Measurements from ENCODE around the gene CD8A.
"Not testable (repeated sequence)": the region's sequence is repeated elsewhere in the genome, so short reads cannot be mapped to it uniquely, and the experiment has no call there.

The CD8A gene

DNA sequence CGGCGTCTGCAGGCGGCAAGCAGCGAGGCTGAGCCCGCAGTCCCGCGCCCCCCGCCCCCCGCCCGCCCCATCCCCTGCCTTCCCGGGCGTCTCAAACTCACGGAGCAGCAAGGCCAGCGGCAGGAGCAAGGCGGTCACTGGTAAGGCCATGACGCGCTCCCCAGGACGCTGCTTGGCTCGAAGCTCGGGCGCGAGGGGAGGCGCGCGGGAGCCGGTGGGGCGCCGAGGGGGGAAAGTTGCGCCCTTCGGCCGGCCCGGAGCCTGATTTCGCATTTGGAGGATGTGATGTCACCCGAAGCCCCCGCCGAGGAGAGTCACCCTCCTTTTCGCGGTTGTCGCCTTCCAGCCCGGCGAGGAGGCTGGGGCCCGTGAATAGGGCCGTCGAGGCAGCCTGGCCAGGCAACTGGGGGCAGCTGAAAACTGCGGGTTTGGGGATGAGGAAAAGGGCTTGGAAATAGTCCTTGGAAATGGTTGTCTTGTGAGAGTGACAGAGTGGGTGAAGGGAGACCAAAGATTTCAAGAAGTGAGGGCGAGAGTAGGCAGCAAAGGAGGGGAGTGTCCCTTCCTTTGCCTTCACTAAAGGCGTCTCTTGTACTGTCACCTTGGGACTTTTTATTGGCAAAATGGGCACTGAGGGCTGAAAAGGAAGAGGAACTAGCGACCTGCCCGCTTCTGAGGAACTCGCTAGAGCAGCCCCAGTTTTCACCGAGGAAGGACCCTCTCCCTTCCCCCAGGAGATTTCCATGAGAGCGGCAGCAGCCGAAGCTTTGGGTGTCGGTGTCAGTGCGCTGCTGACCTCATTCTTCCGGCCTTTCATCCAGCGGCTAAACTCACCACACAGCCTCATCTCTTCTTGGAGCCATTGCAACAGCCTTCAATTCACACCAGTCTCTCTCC lies at the start of gene CD8A:
TSS of gene CD8A (minus strand) at position 238 of the 897 bp plus-strand sequence. CDS start at position 150, 88 bp downstream.
- DNase-seq: peak; percentile 62 to 75

DNA sequence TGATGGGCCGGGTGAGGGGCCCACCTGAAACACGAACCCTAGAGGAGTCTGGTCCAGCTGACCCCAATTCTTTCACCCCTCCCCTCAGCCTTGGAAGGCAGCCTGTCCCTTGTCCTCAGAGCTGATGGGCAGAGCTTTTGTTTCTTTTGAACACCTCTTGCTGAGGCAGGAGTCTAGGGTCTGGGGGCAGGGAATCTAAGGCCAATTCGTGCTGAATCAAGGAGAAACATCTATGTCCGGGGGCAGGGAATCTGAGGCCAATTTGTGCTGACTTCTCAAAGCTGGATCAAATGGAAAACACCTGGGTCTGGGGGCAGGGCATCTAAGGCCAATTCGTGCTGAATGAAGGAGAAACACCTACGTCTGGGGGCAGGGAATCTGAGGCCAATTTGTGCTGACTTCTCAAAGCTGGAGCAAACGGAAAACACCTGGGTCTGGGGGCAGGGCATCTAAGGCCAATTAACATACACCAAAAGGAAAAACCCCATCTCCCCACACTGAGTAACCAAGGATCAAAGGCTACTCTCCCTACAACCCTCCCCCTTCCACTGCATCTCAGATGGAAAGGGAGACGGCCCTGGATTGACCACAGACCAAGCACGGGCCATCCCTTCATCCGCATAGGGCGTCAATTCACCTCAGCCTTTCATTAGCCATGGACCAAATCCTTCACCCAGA lies 49.3 kb upstream of the CD8A start:
- not testable (repeated sequence) for DNase-seq

DNA sequence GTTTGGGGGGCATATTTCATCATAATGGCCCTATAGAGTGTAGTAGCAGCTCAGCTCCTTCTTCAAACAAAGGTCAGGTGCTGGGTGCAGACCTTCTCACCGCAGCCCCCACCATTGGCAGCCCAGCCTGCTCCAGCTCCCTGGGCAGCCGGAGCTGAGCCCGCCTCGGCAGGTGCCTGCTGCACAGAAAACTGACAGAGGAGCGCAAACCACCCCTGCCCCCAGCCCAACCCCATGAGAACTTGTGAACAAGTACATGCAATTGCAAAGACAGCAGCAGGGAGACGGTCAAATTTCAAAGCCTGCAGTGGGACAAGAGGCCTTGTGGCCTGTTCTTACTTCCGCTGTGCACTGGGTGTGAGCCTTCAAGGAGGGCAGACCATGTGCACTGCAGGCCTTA lies 48.7 kb upstream of the CD8A start:
- DNase-seq: not testable (repeated sequence)

DNA sequence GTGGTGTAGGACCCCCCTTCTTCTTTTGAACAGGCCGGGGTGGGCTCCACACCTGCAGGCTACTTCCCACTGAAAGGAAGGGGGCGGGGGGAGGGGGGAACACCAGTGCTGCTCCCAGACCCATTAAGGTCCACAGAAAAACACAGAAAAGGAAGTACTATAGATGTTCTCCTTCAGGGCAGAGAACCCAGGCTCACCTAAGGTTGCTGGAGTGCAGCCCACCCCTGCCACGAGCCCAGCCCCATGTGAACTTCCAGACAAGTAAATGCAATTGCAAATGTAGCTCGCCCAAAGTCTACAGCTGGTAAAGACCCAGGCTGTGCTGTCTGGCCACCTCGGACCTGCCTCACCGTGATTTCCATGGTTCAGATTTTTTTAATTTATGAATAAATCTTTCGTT lies 47.0 kb upstream of the CD8A start:
- not testable (repeated sequence) for DNase-seq

DNA sequence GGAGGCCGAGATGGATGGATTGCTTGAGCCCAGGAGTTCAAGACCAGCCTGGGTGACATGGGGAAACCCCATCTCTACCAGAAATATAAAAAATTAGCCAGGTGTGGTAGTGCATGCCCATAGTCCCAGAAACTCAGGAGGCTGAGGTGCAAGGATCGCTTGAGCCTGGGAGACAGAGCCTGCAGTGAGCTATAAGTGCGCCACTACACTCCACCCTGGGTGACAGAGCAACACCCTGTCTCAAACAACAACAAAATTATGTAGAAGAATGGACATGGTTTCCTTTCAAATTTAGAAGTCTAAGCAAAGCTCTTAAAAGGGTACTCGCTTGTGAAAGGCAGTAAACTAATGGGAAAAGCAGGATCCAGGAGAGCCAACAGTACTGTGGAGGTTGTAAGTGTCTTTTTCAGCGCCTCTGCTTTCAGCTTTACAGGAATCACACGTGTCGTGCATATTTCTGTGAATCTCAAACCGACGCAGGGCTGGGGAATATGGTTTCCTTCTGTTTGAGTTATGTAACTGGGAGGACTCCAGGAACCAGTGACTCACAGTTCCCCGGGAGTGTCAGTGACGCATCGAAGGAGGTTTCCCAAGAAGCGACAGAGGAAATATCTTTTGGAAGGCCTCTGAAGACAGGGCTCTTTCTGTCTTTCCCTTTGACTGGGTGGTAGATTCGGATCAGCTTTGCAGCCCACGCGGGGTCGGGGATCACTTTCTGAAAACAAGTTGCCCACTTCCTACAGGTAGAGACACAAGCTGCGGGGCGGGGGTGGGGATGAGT lies 46.4 kb upstream of the CD8A start:
- peak; percentile 67 to 86 for DNase-seq

DNA sequence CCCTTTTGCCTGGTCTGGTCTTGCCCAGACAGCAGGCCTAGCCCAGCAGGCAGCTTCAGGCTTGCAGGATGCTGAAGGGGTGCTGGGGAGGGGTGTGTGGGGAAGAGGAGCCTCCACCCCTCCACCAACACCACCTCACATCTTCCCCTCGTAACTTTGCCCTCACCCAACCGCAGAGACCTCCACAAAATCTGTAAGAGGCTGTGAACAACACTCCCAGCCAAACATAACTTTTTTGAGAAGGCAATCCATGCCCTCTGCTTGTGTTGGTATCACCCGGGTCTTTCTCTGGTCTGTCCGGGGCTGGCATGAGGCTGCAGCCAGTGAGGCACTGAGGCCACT lies 44.8 kb upstream of the CD8A start:
- DNase-seq: not testable (repeated sequence)

DNA sequence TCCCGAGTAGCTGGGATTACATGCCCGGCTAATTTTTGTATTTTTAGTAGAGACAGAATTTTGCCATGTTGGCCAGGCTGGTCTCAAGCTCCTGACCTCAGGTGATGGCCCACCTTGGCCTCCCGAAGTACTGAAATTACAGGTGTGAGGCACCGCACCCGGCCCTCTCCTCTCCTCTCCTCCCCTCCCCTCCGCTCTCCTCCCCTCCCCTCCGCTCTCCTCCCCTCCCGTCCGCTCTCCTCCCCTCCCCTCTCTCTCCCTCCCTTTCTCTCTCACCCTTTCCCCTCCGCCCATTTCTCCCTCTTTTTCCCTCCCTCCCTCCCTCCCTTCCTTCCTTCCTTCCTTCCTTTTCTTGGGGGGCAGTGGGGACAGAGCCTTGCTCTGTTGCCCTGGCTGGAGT lies 42.6 kb upstream of the CD8A start:
- DNase-seq: no peak

DNA sequence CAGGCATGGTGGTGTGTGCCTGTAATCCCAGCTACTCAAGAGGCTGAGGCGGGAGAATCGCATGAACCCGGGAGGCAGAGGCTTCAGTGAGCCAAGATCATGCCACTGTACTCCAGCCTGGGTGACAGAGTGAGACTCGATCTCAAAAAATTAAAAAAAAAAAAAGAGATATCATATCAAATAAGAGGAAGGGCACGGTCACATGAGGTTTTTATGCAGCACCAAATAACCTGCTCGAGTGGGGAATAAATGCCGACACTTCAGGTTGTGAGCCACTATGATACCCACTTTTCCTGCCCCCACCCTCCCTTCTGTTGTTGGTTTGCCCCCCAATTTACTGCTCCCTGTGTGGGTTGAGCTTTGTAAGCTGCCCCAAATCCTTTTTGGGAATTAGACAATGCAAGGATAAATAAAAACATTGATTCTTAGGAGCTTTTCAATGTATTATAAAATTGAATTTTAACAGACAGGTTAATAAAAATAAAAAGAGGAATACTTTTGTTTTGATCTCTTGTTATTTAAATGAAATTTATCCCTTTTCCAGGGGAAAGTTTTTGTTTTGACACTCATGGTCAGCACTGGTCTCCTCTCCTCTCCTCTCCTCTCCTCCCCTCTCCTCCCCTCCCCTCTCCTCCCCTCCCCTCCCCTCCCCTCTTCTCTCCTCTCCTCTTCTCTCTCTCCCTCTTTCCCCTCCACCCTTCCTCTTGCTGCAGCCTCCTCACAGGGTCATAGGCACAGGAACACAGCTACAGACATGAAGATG lies 41.8 kb upstream of the CD8A start:
- no peak for DNase-seq

DNA sequence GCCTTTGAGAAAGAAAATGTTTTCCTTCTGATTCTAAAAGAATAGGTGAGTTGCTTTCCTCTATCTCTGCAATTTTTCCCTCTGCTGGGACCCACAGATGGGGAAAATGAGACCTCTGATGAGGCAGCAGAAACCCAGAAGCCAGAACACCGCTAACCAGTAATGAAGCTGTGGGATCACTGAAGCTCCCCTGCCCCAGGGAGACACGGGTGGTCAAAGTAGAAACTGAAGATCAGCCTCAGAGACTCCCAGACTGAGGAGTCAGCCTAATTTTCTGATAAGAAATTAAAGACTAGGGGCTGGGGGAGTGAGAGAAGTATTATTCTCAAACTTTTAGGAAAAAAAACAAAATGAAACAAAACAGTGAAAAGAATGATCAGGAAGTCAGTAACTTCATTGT lies 40.8 kb upstream of the CD8A start:
- DNase-seq: no peak

DNA sequence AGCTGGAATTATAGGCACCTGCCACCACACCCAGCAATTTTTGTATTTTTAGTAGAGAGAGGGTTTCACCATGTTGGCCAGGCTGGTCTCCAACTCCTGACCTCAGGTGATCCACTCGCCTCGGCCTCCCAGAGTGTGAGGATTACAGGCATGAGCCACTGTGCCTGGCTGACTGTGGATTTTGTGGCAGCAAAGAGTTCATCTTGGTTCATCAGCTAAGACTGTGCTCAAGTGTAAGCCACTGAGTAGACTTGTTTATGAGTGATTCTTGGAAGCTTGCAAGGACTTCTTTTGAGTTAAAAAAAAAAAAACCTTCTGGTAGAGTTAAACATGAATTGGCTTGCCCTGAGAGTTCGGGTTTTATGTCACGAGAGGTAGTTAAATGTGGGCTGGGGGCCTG lies 36.2 kb upstream of the CD8A start:
- no peak for DNase-seq

DNA sequence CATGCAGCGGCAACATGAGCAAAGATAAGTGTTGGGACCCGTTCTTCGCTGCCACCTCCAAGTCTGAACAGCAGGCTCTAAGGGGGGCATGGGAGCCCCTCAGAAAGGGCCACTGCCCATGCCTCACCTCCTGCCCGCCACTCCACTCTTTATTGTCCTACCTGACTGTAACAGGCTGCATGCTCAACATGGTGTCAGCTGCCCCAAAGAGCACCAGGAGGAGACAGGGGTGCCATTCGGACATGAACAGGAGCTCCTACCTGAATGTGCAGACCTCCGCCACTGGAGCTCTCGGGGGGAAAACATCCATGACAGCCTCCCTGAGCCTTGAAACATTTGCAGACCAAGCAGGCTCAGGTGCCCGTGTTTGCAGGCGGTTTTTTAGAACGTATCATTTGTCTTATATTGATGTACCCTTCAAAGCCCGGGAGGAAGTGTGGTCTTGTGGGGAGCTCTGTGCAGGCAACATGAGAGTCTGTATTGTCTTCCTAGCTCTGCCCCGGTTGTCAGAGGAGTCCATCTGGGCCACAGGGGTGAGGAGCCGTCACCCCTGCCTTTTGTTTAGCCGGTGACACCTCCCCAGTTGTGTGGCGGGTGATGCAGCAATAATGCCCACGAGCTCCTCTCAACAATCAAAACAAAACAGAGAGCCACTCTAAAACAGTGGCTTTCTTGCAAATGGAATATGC lies 35.1 kb upstream of the CD8A start:
- DNase-seq: peak; percentile 72 to 83

DNA sequence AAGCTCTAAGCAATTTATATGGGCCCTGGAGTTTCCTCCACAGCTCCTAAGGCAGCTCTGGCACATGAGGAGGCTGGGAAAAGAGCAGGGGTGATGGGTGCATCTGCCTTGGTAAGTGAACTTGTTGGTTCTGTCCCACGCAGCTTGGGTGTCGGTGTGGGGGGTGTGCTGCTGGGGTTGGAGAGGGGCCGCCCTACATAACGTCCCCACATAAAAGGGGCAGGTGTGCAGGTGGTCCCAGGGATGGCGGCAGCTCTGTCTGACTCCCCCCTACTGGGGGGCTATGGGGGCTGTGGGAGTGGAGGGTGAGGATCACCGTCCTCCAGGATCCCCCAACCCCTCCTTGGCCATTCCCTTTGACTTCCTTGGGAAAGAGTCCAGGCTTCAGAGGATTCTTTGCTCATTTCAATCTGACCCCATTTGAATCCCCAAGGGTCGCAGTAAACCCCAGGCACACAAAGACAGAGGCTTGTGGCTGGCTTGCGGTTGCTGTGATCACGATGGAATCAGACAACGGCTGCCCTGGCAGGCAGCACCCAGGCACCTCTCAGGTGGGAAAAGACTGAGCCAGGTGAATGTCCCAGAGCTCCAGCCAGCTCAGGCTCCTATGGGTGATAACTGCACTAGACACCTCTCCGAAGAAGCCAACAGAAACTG lies 34.5 kb upstream of the CD8A start:
- no peak for DNase-seq

DNA sequence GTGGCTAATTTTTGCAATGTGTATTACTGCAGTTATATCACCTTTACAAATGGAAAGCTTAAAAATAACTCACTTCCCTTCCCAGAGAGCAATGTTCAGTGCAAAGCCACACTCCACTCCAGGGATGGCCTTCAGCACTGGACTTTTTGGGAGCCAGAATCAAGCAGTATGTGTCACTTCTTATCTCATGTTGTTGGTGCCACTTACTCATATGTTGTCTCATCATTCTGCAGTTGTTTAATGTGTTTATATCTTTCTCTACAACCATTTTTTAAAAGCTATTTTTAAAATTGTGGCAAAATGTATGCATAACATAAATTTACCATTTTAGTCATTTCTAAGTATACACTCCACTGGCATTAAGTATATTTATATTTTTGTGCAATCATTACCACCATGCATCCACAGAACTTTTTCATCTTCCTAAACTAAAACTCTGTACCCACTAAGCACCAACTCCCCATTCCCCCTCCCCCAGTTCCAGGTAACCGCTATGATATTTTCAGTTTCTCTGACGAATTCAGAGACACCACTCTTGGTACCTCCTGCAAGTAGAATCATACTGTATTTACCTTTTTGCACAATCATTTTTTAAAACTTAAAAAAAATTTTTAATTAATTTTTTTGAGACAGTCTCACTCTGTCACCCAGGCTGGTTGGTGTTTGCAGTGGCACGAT lies 32.1 kb upstream of the CD8A start:
- DNase-seq: no peak

DNA sequence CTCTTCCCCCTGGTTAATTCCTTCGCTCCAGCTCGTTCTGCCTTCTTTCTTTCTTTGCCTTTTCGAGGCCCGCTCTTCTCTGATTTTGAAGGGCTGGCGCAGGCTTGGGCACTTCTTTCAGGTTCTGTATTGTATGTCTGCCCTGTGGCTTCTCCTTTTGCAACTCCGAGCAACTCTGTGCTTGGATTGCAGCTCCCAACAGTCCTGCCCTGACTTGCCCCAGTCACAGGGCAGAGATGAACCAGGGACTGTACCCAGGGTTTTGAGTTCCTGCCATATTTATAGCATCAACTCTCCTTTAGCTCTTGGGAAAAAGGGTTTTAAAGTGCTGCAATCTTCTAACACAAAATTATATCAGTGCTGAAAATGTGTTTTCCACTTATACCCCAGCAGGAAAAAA lies 31.1 kb upstream of the CD8A start:
- no peak for DNase-seq

DNA sequence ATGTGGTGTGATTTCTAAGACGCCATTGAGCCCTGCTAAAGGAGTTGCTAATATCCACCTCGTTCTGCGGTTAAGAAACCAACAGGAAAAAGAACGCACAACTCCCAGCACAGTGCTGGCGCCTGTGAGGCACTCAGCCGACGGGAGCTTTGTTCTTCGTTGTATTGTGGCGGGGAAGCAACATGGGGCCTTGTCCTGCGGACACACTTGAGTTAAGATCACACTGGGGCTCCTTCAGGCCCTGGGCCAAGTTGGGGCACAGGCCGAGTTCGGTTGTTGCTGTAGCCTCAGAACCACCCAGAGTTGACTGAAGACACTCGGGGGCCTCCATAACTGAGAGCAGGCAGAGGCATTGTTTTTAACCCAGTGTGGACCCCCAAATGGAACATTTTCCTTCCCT lies 30.6 kb upstream of the CD8A start:
- DNase-seq: no peak

DNA sequence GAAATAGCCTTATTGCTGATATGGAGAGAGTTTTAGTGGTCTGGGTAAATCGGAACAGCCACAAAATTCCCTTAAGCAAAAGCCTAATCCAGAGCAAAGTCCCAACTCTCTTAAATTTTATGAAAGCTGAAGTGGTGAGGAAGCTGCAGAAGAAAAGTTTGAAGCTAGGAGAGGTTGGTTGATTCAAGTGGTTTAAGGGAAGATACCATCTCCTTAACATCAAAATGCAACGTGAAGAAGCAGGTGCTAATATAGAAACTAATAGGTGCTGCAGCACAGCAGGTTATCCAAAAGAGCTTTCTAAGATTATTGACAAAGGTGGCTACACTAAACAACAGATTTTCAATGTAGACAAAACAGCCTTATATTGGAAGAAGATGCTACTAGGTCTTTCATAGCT lies 28.2 kb upstream of the CD8A start:
- DNase-seq: no peak

DNA sequence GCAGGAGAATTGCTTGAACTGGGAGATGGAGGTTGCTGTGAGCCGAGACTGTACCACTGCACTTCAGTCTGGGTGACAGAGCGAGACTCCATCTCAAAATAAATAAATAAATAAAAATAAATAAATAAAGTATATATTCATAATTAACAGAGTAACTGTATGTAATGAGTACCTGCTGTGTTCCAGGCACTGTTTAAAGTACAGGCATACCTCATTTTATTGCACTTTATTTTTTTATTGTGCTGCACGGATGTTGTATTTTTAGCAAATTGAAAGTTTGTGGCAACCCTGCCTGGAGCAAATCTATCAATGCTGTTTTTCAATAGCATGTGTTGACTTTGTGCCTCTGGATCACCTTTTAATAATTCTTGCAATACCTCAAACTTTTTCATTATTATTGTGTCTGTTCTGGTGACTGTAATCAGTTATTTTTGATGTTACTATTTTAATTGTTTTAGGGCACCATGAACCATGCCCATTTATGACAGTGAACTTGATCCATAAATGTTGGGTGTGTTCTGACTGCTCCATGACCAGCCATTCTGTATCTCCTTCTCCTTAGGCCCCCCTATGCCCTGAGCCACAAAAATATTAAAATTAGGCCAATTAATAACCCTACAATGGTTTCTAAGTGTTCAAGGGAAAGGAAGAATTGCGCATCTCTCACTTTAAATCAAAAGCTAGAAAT lies 27.5 kb upstream of the CD8A start:
- no peak for DNase-seq

DNA sequence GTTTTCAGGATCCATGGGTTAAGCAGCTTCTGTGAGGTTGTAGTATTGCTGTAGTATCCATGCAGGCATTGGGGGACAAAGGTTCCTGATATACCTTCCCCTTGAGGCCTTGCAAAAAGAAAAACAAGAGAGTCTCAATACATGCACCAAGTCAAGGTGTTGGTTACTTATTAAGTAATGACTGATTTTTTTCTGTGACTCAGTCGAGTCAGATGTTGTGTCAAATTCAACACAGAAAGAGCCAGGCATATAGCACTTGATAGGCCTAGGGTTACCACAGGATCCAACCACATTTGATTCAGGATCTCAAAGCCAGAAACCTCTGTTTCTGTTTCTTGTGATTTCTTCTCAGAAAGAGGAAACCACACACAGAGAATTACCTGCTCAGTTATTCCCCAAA lies 24.9 kb upstream of the CD8A start:
- DNase-seq: no peak

DNA sequence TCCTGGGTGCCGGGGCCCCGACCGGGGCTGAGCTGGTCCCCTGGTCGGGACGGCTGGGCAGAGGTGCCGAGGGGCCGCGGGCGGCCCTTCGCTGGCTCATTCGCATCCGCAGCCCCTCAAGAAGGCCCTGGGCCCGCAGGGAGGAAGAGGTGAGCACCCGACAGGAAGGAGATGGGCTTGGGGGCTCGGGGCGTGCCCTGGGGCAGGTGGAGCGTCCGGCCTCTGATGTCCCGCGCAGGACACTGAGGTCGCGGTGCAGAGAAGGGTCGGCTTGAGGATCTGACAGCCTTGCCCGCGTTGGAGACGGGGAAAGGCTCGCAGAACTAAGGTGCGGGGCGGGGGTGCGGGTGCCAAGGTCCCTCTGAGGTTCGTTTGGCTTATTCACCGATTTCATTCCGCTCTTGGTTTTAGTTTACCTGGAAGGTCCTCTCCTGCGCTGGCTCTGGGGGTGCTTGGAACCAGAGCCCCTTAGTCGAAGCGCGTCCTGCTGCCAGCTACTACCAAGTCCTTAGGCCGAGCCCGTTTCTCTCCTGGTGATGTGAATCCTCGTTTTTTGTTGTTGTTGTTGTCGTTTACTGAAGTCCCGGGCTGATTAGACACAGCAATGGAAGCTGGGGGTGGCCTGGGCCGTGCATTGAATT lies 18.9 kb upstream of the CD8A start:
- no peak for DNase-seq

Data from CD4-positive, alpha-beta T cell treated with Interleukin-4 for 1 hour (primary cell).